Natural killer cell (primary cell): ENCODE measurements around the gene TNFAIP3. TPM values are rescaled to one million over a fixed set of nuclear protein-coding genes. Genes with fewer than 3 reads are reported as not detected.

Experiments used
- ATAC-seq, 3 donors: fragments of 150-1000 bp in 2 of 3; fragments of 200-7000 bp in 1 of 3; cut with Tn5 transposase; 1 replicate in 1 of 3; 2 replicates in 2 of 3; pipeline ENCODE4 v1.10.0; 2021; ENCODE audit warnings: mild to moderate bottlenecking in 2 of 3, moderate library complexity in 2 of 3
- DNase-seq, 2 donors: peaks; one replicate each; pipeline versions ENCODE4 v3.0.0 to v3.0.0-alpha.2; 2013 to 2021; ENCODE audit warnings: mixed read lengths in 1 of 2
- H3K27ac ChIP-seq: one replicate; pipeline ENCODE4 v1.5.1; 2013; ENCODE audit warnings: mild to moderate bottlenecking, low read length
- H3K27me3 ChIP-seq: one replicate; pipeline ENCODE4 v1.6.1; 2013; ENCODE audit warnings: low read length; ENCODE audit not compliant: control insufficient read depth, insufficient read depth
- H3K36me3 ChIP-seq: one replicate; pipeline ENCODE4 v1.6.1; 2013; ENCODE audit warnings: low read length; ENCODE audit not compliant: control insufficient read depth, insufficient read depth
- H3K4me1 ChIP-seq: one replicate; pipeline ENCODE4 v1.6.1; 2013; ENCODE audit warnings: low read length; ENCODE audit not compliant: control insufficient read depth, insufficient read depth
- H3K4me3 ChIP-seq: one replicate; pipeline ENCODE4 v1.5.1; 2013; ENCODE audit warnings: low read length
- H3K9me3 ChIP-seq: one replicate; pipeline ENCODE4 v1.6.1; 2013; ENCODE audit warnings: low read length; ENCODE audit not compliant: control insufficient read depth, insufficient read depth
- H3K27ac Mint-ChIP-seq, 2 donors: one replicate each; pipeline ENCODE4 v1.8.0; 2022; ENCODE audit warnings: mild to moderate bottlenecking in 2 of 2, mixed read lengths in 2 of 2, moderate library complexity in 1 of 2
- H3K27me3 Mint-ChIP-seq, 2 donors: one replicate each; pipeline ENCODE4 v1.8.0; 2022; ENCODE audit warnings: low read depth in 2 of 2, mixed read lengths in 2 of 2
- H3K36me3 Mint-ChIP-seq: one replicate; pipeline ENCODE4 v1.8.0; 2022; ENCODE audit warnings: mixed read lengths
- H3K4me1 Mint-ChIP-seq, 2 donors: one replicate each; pipeline ENCODE4 v1.8.0; 2022; ENCODE audit warnings: mixed read lengths in 2 of 2
- H3K4me3 Mint-ChIP-seq: one replicate; pipeline ENCODE4 v1.8.0; 2022; ENCODE audit warnings: mild to moderate bottlenecking, moderate library complexity, mixed read lengths
- H3K9me3 Mint-ChIP-seq, 2 donors: one replicate each; pipeline ENCODE4 v1.8.0; 2022; ENCODE audit warnings: mixed read lengths in 2 of 2
- CTCF ChIP-seq: fragments of 200-600 bp; IDR thresholded peaks from one replicate; pipeline ENCODE4 v1.8.0; 2022; ENCODE audit warnings: antibody characterized with exemption
- WGBS: methylation state at CpG from one replicate; pipeline ENCODE4 v1.1.7; 2013; ENCODE audit warnings: missing lambda C conversion rate; ENCODE audit not compliant: insufficient coverage; 5-methylcytosine and 5-hydroxymethylcytosine counted together
- intact Hi-C: fragments of 100-400 bp; cut with micrococcal nuclease; formaldehyde crosslinking; loops from one replicate; pipeline ENCODE4 v1.14.2; 2022
- total RNA-seq, 4 donors: library from RNA; stranded (reverse); fragments of 120-200 nt in 1 of 4; gene quantifications; one replicate each; pipeline versions ENCODE4 v1.2.3 to v1.2.4, GENCODE V29; 2013 to 2022

TNFAIP3 gene
- total RNA-seq, 3 donors from 2014 or later (not counting 1 experiment from before 2014, with no cell fraction given) = 1,163 to 1,298 (median 1,241) TPM

GRCh38 chr6:137845460-137845859, 21.6 kb upstream of the TNFAIP3 start:
- DNase-seq = no peak
- Mint-ChIP-seq H3K9me3 (no peaks in the 10 kb centered on the region), H3K27me3 (peaks cover 6 to 8% of the 10 kb centered on the region in 2 donors), H3K36me3 (peaks cover 21% of the 10 kb centered on the region), H3K4me3 (no peak overlapping the region), H3K4me1 (peaks cover 0 to under 1% of the 10 kb centered on the region in 2 donors), H3K27ac (no peak overlapping the region)
- TF ChIP-seq CTCF = no peak
- no peak for ATAC-seq
- Histone ChIP-seq H3K36me3 (no peaks in the 10 kb centered on the region), H3K27me3 (no peaks in the 10 kb centered on the region), H3K4me1 (peaks cover 15% of the 10 kb centered on the region), H3K9me3 (no peaks in the 10 kb centered on the region), H3K4me3 (no peak overlapping the region), H3K27ac (no peak overlapping the region)
- WGBS = 100% methylated on average over 3 of the region's 6 CpGs
- intact Hi-C loops = no loop called here

DNA sequence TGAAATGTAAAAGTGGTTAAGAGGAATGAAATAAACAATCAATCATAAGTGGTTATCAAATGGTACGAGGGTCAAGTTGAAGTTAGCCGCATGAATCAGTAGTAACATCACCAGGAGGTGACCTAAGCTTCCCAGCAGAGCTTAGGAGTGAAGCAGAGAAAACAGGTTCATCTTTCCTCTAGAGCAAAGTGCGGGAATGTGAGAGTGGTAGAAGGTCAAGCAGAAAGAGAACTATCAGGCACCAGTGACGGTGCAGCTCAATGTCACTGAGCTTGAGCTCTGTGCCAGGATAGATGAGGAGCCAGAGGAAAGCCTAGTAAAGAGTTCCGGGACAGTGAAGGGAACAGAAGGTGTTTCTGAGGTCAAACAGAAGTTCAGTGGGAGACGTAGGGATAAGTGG, 20.8 kb upstream of the TNFAIP3 start:
- H3K4me1 ChIP-seq = peaks cover 15% of the 10 kb centered on the region
- Mint-ChIP-seq H3K4me3 (no peak overlapping the region), H3K36me3 (peaks cover 13% of the 10 kb centered on the region), H3K27me3 (peaks cover 6 to 8% of the 10 kb centered on the region in 2 donors), H3K4me1 (no peaks in the 10 kb centered on the region), H3K27ac (no peak overlapping the region), H3K9me3 (no peaks in the 10 kb centered on the region)
- intact Hi-C loops = no loop called here
- TF ChIP-seq CTCF = no peak
- H3K27ac ChIP-seq = no peak overlapping the region
- H3K9me3 ChIP-seq = no peaks in the 10 kb centered on the region
- WGBS = 98% methylated on average over 6 of the region's 6 CpGs
- no peak for DNase-seq
- H3K4me3 ChIP-seq = no peak overlapping the region
- ATAC-seq = no peak
- no peaks in the 10 kb centered on the region for H3K36me3 ChIP-seq
- H3K27me3 ChIP-seq = no peaks in the 10 kb centered on the region

DNA sequence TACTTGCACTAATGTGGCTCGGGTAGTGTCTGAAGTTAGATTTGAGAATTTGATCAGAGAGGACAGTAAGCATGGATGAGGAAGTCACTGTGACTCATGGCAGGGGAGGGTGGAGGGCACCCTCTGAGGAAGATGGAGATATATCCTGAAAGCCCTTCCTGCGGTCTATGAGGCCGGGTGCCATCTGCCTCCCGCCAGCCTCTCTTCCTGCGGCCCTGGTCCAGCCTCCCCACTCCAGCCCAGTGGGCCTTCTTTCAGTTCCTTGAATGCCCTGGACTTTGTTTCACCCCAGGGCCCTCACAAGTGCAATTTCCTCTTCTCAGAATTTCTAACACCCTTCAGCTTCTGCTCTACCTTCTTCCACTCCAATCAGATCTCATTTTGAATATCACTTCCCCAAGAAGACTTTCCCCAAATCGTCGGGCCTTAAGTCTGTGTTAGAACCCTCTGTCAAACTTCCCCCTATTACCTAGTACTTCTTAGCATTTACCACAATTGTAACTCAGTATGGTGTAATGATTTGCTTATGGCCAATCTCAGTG, 20.2 kb upstream of the TNFAIP3 start:
- no peak for TF ChIP-seq CTCF

GRCh38 chr6:137847748-137848147, 19.3 kb upstream of the TNFAIP3 start:
- no peak overlapping the region for H3K4me3 ChIP-seq
- Mint-ChIP-seq H3K4me3 (no peak overlapping the region), H3K27me3 (peaks cover 6 to 8% of the 10 kb centered on the region in 2 donors), H3K9me3 (no peaks in the 10 kb centered on the region), H3K4me1 (no peaks in the 10 kb centered on the region), H3K27ac (no peak overlapping the region), H3K36me3 (no peaks in the 10 kb centered on the region)
- no peaks in the 10 kb centered on the region for H3K9me3 ChIP-seq
- H3K27ac ChIP-seq = no peak overlapping the region
- no peaks in the 10 kb centered on the region for H3K36me3 ChIP-seq
- H3K27me3 ChIP-seq = no peaks in the 10 kb centered on the region
- TF ChIP-seq CTCF = no peak
- DNase-seq = no peak
- intact Hi-C loops = no loop called here
- ATAC-seq = no peak
- peaks cover 15% of the 10 kb centered on the region for H3K4me1 ChIP-seq
- 88% methylated on average over 4 of the region's 5 CpGs for WGBS

More for the DNA sequence above, 20.2 kb upstream of the TNFAIP3 start:
- peaks cover 7% of the 10 kb centered on the region for H3K36me3 Mint-ChIP-seq
- intact Hi-C loops = no loop called here
- no peaks in the 10 kb centered on the region for H3K9me3 ChIP-seq
- ATAC-seq (peak; percentile 76 to 86 (median 81)), DNase-seq (peak in 1 of 2 donors; percentile 17)
- H3K4me1 ChIP-seq = peaks cover 15% of the 10 kb centered on the region
- no peak overlapping the region for H3K4me3 Mint-ChIP-seq
- H3K4me3 ChIP-seq = no peak overlapping the region
- no peaks in the 10 kb centered on the region for H3K4me1 Mint-ChIP-seq
- H3K27ac Mint-ChIP-seq = no peak overlapping the region
- no peaks in the 10 kb centered on the region for H3K9me3 Mint-ChIP-seq
- H3K27ac ChIP-seq = no peak overlapping the region
- no peaks in the 10 kb centered on the region for H3K36me3 ChIP-seq
- H3K27me3 ChIP-seq = no peaks in the 10 kb centered on the region
- 28% methylated on average over 7 of the region's 7 CpGs for WGBS
- peaks cover 6 to 8% of the 10 kb centered on the region in 2 donors for H3K27me3 Mint-ChIP-seq
